ENCODE measurements around the gene SLC6A6. TPM values are rescaled to one million over a fixed set of nuclear protein-coding genes. Genes with fewer than 3 reads are reported as not detected.

SLC6A6 gene
- total and polyA plus RNA-seq, 8 donors, result 3.0 to 36.7 (median 19.7) TPM

GRCh38 chr3:14489641-14490040 lies 87.2 kb downstream of the SLC6A6 start:
- TF ChIP-seq EP300 (IDR thresholded peaks at IDR 0.05) (no peak), CTCF (IDR thresholded peaks at IDR 0.05) (no peak), POLR2AphosphoS5 (IDR thresholded peaks at IDR 0.05) (no peak), POLR2A (IDR thresholded peaks at IDR 0.05) (no peak)
- Histone ChIP-seq H3K36me3 (peaks cover 25 to 59% (median 52%) of the 10 kb centered on the region in 4 donors), H3K27me3 (no peaks in the 10 kb centered on the region), H3K9me3 (no peaks in the 10 kb centered on the region), H3K4me1 (peaks cover 0 to 11% (median 0%) of the 10 kb centered on the region in 4 donors), H3K4me3 (no peak overlapping the region), H3K27ac (no peak overlapping the region)
- DNase-seq, result no peak
- intact Hi-C loops (cut with DNase I; ENCODE audit: low total_unique reads), result no loop called here
- 93 to 99% (median 96%) methylated on average over 7 of the region's 7 CpGs for WGBS, 5 donors

GRCh38 chr3:14490255-14490654 lies 87.8 kb downstream of the SLC6A6 start:
- Histone ChIP-seq H3K27ac (no peak overlapping the region), H3K4me1 (peaks cover 0 to 11% (median 0%) of the 10 kb centered on the region in 4 donors), H3K4me3 (no peak overlapping the region), H3K36me3 (peaks cover 19 to 53% (median 46%) of the 10 kb centered on the region in 4 donors), H3K27me3 (no peaks in the 10 kb centered on the region), H3K9me3 (no peaks in the 10 kb centered on the region)
- DNase-seq, result no peak
- intact Hi-C loops (cut with DNase I; ENCODE audit: low total_unique reads), result no loop called here
- 86 to 91% (median 89%) methylated on average over 3 to 4 of the region's 4 CpGs for WGBS, 5 donors
- TF ChIP-seq POLR2A (IDR thresholded peaks at IDR 0.05) (no peak), POLR2AphosphoS5 (IDR thresholded peaks at IDR 0.05) (no peak), CTCF (IDR thresholded peaks at IDR 0.05) (no peak), EP300 (IDR thresholded peaks at IDR 0.05) (no peak)

GRCh38 chr3:14490831-14491230 lies 88.4 kb downstream of the SLC6A6 start:
- TF ChIP-seq CTCF (IDR thresholded peaks at IDR 0.05), result no peak
- TF ChIP-seq EP300 (IDR thresholded peaks at IDR 0.05), result no peak
- TF ChIP-seq POLR2AphosphoS5 (IDR thresholded peaks at IDR 0.05), result no peak
- no peak for TF ChIP-seq POLR2A (IDR thresholded peaks at IDR 0.05)
- Histone ChIP-seq H3K4me3 (no peak overlapping the region), H3K27me3 (no peaks in the 10 kb centered on the region), H3K36me3 (peaks cover 14 to 47% (median 40%) of the 10 kb centered on the region in 4 donors), H3K4me1 (peaks cover 0 to 11% (median 0%) of the 10 kb centered on the region in 4 donors), H3K9me3 (no peaks in the 10 kb centered on the region), H3K27ac (no peak overlapping the region)
- WGBS, 5 donors, result 95 to 100% (median 97%) methylated on average over 2 of the region's 2 CpGs
- no peak for DNase-seq
- intact Hi-C loops (cut with DNase I; ENCODE audit: low total_unique reads), result no loop called here

DNA sequence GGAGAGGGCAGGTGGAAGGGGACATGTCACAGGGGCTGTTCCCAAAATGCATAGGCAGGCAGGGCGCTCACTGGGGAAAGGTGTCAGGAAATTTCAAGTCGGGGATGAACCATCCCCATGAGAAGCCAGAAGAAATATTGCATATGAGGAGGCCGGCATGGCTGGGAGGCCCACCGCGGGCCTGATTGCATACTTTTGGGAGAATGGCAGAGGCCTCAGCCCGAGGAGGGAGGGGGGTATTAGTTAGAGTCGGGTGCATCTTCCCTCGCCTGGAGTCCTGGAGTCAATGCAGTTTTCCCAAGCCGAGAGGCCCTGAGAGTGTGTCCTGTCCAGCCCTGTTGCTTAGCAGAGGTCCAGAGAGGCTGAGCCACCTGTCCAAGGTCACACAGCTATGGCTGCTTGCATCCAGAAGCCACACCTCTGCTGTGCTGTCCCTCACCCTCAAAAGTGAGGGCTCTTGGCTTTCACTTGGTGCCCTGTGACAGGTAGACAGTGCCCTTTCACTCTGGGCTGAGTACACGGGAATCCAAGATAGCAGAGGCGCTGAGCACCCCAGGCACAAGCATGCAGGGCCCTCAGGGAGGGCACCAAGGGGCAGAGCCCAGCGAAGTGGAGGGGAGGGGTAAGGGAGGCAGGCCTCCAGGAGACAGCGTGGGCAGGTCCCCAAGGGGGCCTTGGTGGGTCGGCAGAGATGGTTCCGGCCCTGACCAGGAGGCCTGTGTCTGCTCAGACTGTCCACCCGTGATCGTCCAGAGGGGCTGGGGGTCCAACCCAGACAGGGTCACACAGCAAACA lies 89.2 kb downstream of the SLC6A6 start:
- no peak for DNase-seq
- peaks cover 9 to 39% (median 32%) of the 10 kb centered on the region in 4 donors for H3K36me3 ChIP-seq
- WGBS, 5 donors, result 83 to 89% (median 85%) methylated on average over 17 of the region's 17 CpGs

More for the DNA sequence above, 89.2 kb downstream of the SLC6A6 start:
- Histone ChIP-seq H3K27ac (no peak overlapping the region), H3K4me1 (peaks cover 0 to 11% (median 0%) of the 10 kb centered on the region in 4 donors), H3K4me3 (no peak overlapping the region), H3K27me3 (no peaks in the 10 kb centered on the region), H3K9me3 (no peaks in the 10 kb centered on the region)
- intact Hi-C loops (cut with DNase I; ENCODE audit: low total_unique reads), result no loop called here
- no peak for TF ChIP-seq CTCF (IDR thresholded peaks at IDR 0.05)
- no peak for TF ChIP-seq EP300 (IDR thresholded peaks at IDR 0.05)
- TF ChIP-seq POLR2AphosphoS5 (IDR thresholded peaks at IDR 0.05), result no peak
- no peak for TF ChIP-seq POLR2A (IDR thresholded peaks at IDR 0.05)

Data from stomach (tissue), 9 donors.